GM19395 (cell line): ENCODE data around the gene TBX10.
"Not testable (repeated sequence)": the region's sequence is repeated elsewhere in the genome, so short reads cannot be mapped to it uniquely, and the experiment has no call there.

Source experiments
- ATAC-seq: cut with Tn5 transposase; IDR thresholded peaks from one replicate; pipeline ENCODE4 v1.9.1; 2021; ENCODE audit warnings: mild to moderate bottlenecking, moderate library complexity; ENCODE audit not compliant: unreplicated experiment

The TBX10 gene

GRCh38 chr11:67604815-67605214 lies 34.7 kb downstream of the TBX10 start:
- no peak for ATAC-seq

DNA sequence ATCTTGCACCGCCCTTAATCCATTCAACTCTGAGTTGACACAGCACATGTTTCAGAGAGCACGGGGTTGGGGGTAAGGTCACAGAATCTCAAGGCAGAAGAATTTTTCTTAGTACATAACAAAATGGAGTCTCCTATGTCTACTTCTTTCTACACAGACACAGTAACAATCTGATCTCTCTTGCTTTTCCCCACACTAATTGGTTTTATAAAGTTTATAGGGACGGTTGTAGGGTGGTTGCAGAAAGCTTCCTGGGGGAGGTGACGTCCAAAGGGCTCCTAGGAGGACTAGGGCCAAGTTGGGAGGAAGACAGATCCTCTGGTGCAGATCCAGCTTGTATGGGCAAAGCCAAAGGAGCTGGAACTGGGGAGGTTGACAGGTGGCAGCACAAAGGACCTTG lies 35.4 kb downstream of the TBX10 start:
- not testable (repeated sequence) for ATAC-seq

- no peak for ATAC-seq
These were observed 38.5 kb downstream of the TBX10 start for GRCh38 chr11:67601098-67601497.

DNA sequence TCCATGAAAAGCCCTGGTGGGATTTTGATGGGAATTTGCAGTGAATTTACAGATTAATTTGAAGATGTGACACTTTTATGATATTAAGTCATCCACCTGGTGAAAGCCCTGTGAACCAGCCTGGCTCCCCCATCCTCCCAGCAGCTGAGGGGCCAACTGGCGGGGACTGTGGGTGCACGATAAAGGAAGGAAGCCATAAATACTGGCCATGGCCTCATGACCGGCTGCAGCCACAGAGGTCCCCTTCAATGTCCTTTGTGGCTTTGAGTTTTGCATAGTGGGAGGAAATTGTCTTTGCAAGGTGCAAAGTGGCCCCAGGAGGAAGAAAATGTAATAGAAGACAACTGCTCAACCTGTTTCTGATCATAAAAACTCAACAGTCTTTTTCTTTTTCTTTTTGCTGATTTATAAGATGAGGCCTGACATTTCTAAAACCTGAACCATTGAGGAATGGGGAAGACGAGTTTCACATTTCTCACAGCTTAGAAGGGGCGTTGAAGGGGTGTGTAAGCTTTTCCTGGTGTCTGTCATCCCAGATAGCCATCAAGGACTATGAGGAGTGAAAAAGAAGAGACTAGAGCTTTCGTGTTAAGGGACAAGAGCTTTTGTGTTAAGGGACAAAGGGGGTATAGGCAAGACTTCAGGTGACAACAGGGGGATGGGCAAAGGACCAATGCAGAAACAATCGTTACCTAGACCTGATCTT lies 39.1 kb downstream of the TBX10 start:
- no peak for ATAC-seq

DNA sequence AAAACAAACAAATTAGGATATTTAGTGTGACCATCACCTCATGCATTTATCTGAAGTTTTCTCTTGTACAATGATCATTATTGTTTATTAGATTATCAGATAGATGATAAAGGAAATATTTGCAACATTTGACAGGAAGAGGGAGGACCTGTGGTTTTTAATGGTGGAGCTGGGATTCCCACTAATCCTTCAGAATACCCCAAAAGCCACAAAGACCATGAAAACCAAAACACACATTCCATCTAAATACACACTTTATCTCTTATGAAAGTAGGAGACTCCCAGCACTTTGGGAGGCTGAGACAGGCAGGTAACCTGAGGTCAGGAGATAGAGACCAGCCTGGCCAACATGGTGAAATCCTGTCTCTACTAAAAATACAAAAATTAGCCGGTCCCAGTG lies 40.4 kb downstream of the TBX10 start:
- no peak for ATAC-seq

- not testable (repeated sequence) for ATAC-seq
These were observed 41.6 kb downstream of the TBX10 start for GRCh38 chr11:67597963-67598362.

DNA sequence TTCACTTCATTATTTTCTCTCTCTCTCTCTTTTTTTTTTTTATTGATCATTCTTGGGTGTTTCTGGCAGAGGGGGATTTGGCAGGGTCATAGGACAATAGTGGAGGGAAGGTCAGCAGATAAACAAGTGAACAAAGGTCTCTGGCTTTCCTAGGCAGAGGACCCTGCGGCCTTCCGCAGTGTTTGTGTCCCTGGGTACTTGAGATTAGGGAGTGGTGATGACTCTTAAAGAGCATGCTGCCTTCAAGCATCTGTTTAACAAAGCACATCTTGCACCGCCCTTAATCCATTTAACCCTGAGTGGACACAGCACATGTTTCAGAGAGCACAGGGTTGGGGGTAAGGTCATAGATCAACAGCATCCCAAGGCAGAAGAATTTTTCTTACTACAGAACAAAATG lies 42.1 kb downstream of the TBX10 start:
- ATAC-seq = not testable (repeated sequence)

DNA sequence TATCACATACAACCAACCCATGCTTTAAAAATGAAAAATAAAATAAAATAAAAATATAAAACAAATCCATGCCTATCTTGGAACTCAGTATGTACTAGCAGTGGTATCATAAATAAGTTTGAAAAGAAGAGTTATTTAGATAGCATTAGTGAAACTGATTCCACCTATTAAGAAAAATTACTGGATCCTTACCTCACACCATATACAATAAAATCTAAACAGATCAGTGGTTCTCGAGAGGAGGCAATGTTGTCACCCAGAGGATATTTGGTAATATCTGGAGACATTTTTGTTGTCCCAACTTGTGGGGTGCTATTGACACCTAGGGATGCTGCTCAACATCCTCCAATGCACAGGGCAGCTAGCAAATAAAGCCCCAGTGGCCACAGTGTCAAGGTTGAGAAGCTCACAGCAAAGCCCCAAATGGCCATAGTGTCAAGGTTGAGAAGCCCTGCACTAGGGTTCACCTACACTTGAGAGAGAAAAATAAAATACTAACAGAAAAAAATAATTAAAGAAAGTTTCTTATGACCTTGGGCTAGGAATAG lies 42.7 kb downstream of the TBX10 start:
- no peak for ATAC-seq

DNA sequence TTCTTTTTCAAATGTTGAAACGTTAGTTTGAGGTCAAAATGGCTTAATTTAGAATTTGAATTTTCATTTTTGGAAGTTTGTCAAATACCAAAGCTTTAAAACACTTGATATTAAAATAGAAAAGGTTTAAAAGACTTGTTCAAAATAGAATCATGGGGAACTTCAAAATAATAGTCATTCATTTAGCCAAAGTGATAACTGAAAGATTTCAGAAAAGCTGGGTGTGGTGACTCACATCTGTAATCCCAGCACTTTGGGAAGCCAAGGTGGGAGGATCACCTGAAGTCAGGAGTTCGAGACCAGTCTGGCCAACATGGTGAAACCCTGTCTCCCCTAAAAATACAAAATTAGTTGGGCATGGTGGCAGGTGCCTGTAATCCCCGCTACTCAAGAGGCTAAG lies 45.1 kb downstream of the TBX10 start:
- ATAC-seq = no peak

DNA sequence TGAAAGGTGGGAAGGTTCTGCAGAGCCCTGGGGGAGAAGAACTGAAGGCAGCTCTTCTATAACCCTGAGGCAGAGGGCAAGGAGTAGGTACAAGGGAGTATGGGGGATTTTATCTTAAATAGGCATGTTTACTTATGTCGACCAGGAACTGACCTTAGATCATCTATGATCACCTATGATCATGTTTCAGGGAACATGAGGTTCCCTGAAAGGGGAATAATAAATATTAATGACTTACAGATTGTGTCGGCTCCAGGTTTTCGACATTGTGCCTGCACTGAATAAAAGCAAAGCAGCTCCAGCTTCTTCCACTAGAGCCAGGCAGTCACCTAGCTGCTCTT lies 46.0 kb downstream of the TBX10 start:
- no peak for ATAC-seq

- ATAC-seq = no peak
These were observed 46.5 kb downstream of the TBX10 start for GRCh38 chr11:67592880-67593564.

DNA sequence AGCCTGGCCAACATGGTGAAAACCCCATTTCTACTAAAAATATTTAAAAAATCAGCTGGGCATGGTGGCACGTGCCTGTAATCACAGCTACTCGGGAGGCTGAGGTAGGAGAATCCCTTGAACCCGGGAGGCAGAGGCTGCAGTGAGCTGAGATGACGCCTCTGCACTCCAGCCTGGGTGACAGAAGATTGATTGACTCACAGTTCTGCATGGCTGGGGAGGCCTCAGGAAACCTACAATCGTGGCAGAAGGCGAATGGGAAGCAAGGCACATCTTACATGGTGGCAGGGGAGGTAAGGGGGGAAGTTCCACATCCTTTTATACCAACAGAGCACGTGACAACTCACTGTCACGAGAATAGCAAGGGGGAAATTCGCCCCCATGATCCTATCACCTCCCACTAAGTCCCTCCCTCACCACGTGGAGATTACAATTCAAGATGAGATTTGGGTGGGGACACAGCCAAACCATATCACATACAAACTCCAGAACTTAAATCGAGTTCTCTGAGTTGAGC lies 50.6 kb downstream of the TBX10 start:
- not testable (repeated sequence) for ATAC-seq

- peak; percentile 32 for ATAC-seq
These were observed 51.4 kb downstream of the TBX10 start for GRCh38 chr11:67588136-67588503.

DNA sequence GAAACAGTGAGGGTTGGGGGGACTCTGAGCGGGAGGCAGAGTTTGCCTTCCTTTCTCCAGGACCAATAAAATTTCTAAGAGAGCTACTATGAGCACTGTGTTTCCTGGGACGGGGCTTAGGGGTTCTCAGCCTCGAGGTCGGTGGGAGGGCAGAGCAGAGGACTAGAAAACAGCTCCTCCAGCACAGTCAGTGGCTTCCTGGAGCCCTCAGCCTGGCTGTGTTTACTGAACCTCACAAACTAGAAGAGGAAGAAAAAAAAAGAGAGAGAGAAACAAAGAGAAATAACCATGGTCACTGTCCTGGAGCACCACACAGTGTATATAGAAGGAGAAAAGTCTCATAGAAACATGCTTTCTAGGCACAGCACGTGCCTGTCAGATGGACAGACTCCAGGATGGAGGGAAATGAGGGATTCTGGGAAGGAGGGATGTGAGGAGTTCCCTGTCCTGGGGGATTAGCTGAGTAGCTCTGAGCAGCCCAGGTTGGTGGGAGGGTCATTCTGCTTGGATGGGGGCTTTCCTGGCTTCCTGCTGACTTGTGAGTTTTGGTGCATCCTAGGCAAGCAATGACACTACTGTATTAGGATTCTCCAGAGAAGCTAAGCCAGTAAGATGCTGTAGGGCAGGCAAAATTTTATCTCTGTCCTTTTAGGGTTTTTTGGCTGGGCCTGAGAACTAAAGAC lies 52.9 kb downstream of the TBX10 start:
- ATAC-seq = no peak

- no peak for ATAC-seq
These were observed 53.7 kb downstream of the TBX10 start for GRCh38 chr11:67585911-67586310.

DNA sequence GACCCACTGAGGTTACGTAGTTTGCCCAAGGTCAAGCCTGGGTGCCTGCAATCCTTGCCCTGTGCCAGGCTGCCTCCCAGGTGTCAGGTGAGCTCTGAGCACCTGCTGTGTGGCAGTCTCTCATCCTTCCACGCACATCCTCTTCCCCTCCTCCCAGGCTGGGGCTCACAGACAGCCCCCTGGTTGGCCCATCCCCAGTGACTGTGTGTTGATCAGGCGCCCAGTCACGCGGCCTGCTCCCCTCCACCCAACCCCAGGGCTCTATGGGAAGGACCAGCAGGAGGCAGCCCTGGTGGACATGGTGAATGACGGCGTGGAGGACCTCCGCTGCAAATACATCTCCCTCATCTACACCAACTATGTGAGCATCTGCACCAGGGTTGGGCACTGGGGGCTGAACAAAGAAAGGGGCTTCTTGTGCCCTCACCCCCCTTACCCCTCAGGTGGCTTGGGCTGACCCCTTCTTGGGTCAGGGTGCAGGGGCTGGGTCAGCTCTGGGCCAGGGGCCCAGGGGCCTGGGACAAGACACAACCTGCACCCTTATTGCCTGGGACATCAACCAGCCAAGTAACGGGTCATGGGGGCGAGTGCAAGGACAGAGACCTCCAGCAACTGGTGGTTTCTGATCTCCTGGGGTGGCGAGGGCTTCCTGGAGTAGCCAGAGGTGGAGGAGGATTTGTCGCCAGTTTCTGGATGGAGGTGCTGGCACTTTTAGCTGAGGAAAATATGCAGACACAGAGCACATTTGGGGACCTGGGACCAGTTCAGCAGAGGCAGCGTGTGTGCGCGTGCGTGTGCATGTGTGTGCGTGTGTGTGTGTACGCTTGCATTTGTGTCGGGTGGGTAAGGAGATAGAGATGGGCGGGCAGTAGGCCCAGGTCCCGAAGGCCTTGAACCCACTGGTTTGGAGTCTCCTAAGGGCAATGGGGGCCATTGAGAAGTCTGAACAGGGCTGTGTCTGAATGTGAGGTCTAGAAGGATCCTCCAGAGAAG lies 54.4 kb downstream of the TBX10 start:
- no peak for ATAC-seq

GRCh38 chr11:67584205-67584880 lies 55.2 kb downstream of the TBX10 start:
- no peak for ATAC-seq

DNA sequence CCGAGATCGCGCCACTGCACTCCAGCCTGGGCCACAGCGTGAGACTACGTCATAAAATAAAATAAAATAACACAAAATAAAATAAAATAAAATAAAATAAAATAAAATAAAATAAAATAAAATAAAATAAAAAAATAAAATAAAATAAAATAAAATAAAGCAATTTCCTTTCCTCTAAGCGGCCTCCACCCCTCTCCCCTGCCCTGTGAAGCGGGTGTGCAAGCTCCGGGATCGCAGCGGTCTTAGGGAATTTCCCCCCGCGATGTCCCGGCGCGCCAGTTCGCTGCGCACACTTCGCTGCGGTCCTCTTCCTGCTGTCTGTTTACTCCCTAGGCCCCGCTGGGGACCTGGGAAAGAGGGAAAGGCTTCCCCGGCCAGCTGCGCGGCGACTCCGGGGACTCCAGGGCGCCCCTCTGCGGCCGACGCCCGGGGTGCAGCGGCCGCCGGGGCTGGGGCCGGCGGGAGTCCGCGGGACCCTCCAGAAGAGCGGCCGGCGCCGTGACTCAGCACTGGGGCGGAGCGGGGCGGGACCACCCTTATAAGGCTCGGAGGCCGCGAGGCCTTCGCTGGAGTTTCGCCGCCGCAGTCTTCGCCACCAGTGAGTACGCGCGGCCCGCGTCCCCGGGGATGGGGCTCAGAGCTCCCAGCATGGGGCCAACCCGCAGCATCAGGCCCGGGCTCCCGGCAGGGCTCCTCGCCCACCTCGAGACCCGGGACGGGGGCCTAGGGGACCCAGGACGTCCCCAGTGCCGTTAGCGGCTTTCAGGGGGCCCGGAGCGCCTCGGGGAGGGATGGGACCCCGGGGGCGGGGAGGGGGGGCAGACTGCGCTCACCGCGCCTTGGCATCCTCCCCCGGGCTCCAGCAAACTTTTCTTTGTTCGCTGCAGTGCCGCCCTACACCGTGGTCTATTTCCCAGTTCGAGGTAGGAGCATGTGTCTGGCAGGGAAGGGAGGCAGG lies 56.0 kb downstream of the TBX10 start, which contains the start of gene GSTP1:
Gene GSTP1 (plus strand): TSS at position 566 of the 958 bp plus-strand sequence. CDS start 32 bp downstream, at position 598.
- ATAC-seq = peak; percentile 50

GRCh38 chr11:67582011-67582410 lies 57.6 kb downstream of the TBX10 start:
- ATAC-seq = no peak
